Measurements from ENCODE around the gene CHID1.

DNA sequence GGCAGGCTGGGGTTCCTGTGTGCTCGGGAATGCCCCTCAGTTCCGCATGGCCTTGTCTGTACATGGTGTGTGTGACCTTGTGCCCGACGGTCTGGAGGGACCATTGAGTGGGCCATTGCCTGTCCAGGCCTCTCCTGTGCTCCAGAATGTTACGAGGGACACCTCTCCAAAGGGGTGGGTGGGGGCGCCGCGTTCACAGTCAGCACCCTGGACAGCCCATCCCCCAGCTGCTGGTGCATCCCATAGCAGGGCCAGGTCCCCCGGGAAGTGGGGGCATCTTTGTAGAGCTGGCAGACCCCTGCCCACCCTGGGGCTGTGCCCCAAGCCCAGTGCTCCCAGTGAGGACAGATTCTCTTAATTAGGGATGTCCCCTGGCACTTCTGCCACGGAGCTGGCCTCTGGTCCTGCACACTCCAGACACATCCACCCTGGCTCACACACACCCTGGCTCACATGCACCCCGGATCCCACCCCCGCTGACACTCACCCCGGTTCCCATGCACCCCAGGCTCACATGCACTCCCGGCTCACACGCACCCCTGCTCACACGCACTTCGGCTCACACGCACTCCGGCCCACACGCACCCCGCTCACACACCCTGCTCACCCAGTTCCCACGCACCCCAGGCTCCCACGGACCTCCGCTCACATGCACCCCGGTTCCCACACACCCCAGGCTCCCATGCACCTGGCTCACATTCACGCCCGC, 52.4 kb downstream of the CHID1 start:
- no peak for TF ChIP-seq EZH2 (IDR thresholded peaks at IDR 0.05; ENCODE audit: insufficient read depth, low read length)
- TF ChIP-seq, protein P1, sequence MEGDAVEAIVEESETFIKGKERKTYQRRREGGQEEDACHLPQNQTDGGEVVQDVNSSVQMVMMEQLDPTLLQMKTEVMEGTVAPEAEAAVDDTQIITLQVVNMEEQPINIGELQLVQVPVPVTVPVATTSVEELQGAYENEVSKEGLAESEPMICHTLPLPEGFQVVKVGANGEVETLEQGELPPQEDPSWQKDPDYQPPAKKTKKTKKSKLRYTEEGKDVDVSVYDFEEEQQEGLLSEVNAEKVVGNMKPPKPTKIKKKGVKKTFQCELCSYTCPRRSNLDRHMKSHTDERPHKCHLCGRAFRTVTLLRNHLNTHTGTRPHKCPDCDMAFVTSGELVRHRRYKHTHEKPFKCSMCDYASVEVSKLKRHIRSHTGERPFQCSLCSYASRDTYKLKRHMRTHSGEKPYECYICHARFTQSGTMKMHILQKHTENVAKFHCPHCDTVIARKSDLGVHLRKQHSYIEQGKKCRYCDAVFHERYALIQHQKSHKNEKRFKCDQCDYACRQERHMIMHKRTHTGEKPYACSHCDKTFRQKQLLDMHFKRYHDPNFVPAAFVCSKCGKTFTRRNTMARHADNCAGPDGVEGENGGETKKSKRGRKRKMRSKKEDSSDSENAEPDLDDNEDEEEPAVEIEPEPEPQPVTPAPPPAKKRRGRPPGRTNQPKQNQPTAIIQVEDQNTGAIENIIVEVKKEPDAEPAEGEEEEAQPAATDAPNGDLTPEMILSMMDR (IDR thresholded peaks at IDR 0.05; ENCODE audit: insufficient read depth, low read depth, low read length): no peak

Measured in astrocyte (in vitro differentiated cells and primary cell).